Neural crest cell (in vitro differentiated cells): Measurements from ENCODE around the gene NFE2. TPM values are rescaled to one million over a fixed set of nuclear protein-coding genes. Genes with fewer than 3 reads are reported as not detected.

Experiments
- DNase-seq: peaks from one replicate; pipeline ENCODE4 v3.0.0; 2021; ENCODE audit warnings: low read depth, mixed read lengths, low spot score
- H3K27ac Mint-ChIP-seq: one replicate; pipeline ENCODE4 v1.8.0; 2021; ENCODE audit warnings: mild to moderate bottlenecking, mixed read lengths; ENCODE audit not compliant: unreplicated experiment
- H3K27me3 Mint-ChIP-seq: 2 replicates; pipeline ENCODE4 v1.8.0; 2021; ENCODE audit warnings: low read depth, mild to moderate bottlenecking, mixed read lengths
- H3K36me3 Mint-ChIP-seq: 2 replicates; pipeline ENCODE4 v1.8.0; 2021; ENCODE audit warnings: low read depth, mild to moderate bottlenecking, mixed read lengths
- H3K4me1 Mint-ChIP-seq: 2 replicates; pipeline ENCODE4 v1.8.0; 2021; ENCODE audit warnings: mixed read lengths
- H3K4me3 Mint-ChIP-seq: one replicate; pipeline ENCODE4 v1.8.0; 2021; ENCODE audit warnings: mild to moderate bottlenecking, mixed read lengths
- H3K9me3 Mint-ChIP-seq: 2 replicates; pipeline ENCODE4 v1.8.0; 2021; ENCODE audit warnings: mixed read lengths
- CTCF ChIP-seq: fragments of 200-600 bp; sonication (generic); conservative IDR thresholded peaks from 2 replicates; pipeline ENCODE4 v1.5.0; 2021; ENCODE audit warnings: antibody characterized with exemption, mild to moderate bottlenecking
- total RNA-seq: library from RNA; stranded (reverse); gene quantifications from 2 replicates; pipeline ENCODE4 v1.2.1, GENCODE V29; 2021

Gene NFE2
- total RNA-seq, 1 donor from 2014 or later, result not detected

GRCh38 chr12:54294953-54295566 lies 5.8 kb downstream of the NFE2 start:
- Mint-ChIP-seq H3K9me3 (no peaks in the 10 kb centered on the region), H3K27ac (peak overlapping the region; percentile 88), H3K27me3 (peaks cover 18% of the 10 kb centered on the region), H3K4me1 (peaks cover 35% of the 10 kb centered on the region), H3K36me3 (peaks cover 4% of the 10 kb centered on the region), H3K4me3 (peak overlapping the region; percentile 15)
- no peak for TF ChIP-seq CTCF
- no peak for DNase-seq

GRCh38 chr12:54294152-54294952 lies 6.5 kb downstream of the NFE2 start:
- Mint-ChIP-seq H3K9me3 (no peaks in the 10 kb centered on the region), H3K27me3 (peaks cover 11% of the 10 kb centered on the region), H3K4me3 (peak overlapping the region; percentile 15), H3K36me3 (peaks cover 4% of the 10 kb centered on the region), H3K4me1 (peaks cover 29% of the 10 kb centered on the region), H3K27ac (peak overlapping the region; percentile 88)
- TF ChIP-seq CTCF, result peak; percentile 69
- peak; percentile 44 for DNase-seq

GRCh38 chr12:54292931-54293241 lies 7.9 kb downstream of the NFE2 start:
- peaks cover 9% of the 10 kb centered on the region for H3K27me3 Mint-ChIP-seq
- H3K27ac Mint-ChIP-seq, result no peak overlapping the region

GRCh38 chr12:54292083-54292930 lies 8.5 kb downstream of the NFE2 start:
- H3K9me3 Mint-ChIP-seq, result no peaks in the 10 kb centered on the region
- H3K4me1 Mint-ChIP-seq, result peaks cover 33% of the 10 kb centered on the region
- DNase-seq, result no peak
- H3K27ac Mint-ChIP-seq, result no peak overlapping the region
- no peak for TF ChIP-seq CTCF
- H3K27me3 Mint-ChIP-seq, result peaks cover 9% of the 10 kb centered on the region
- peaks cover 5% of the 10 kb centered on the region for H3K36me3 Mint-ChIP-seq
- peak overlapping the region; percentile 38 for H3K4me3 Mint-ChIP-seq

More at GRCh38 chr12:54292931-54293241, 7.9 kb downstream of the NFE2 start:
- Mint-ChIP-seq H3K4me1 (peaks cover 32% of the 10 kb centered on the region), H3K4me3 (peak overlapping the region; percentile 44), H3K9me3 (no peaks in the 10 kb centered on the region), H3K36me3 (peaks cover 4% of the 10 kb centered on the region)
- no peak for DNase-seq
- no peak for TF ChIP-seq CTCF

- H3K9me3 Mint-ChIP-seq, result no peaks in the 10 kb centered on the region
Observed at GRCh38 chr12:54287261-54288157, 13.3 kb downstream of the NFE2 start.

More at GRCh38 chr12:54287261-54288157, 13.3 kb downstream of the NFE2 start:
- peaks cover 27% of the 10 kb centered on the region for H3K36me3 Mint-ChIP-seq
- H3K4me1 Mint-ChIP-seq, result peaks cover 56% of the 10 kb centered on the region
- no peak overlapping the region for H3K27ac Mint-ChIP-seq
- H3K27me3 Mint-ChIP-seq, result peaks cover 19% of the 10 kb centered on the region
- TF ChIP-seq CTCF, result no peak
- no peak for DNase-seq
- H3K4me3 Mint-ChIP-seq, result no peak overlapping the region
